ENCODE results near the gene EIF3D.
A peak's percentile ranks its signal among the peaks of the same experiment; 100 is the strongest.

The EIF3D gene

GRCh38 chr22:36505998-36506635 lies 22.8 kb downstream of the EIF3D start:
- no peak for DNase-seq

- DNase-seq, result no peak
Measured at GRCh38 chr22:36497910-36498665, 30.9 kb downstream of the EIF3D start.

- DNase-seq, result no peak
Measured at GRCh38 chr22:36493690-36494110, 35.3 kb downstream of the EIF3D start.

DNA sequence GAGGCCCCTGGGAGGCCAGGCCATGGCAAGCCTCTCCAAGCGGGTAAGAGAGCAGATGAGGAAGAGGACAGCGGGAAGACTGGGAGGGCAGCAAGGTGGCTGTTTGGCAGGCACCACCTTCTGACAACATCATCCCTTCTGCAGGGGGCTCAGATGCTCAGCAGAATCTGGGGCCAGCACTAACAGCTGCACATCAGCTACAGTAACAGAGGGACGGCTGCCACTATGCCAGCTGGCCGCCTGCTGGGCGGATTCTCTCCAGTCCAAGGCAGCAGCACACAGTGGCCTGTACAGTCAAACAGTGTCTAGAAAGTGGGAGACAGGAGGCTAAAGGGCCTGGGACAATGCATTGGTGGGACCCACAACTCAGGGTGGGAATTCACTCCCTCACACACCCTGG lies 36.9 kb downstream of the EIF3D start:
- no peak for DNase-seq

DNA sequence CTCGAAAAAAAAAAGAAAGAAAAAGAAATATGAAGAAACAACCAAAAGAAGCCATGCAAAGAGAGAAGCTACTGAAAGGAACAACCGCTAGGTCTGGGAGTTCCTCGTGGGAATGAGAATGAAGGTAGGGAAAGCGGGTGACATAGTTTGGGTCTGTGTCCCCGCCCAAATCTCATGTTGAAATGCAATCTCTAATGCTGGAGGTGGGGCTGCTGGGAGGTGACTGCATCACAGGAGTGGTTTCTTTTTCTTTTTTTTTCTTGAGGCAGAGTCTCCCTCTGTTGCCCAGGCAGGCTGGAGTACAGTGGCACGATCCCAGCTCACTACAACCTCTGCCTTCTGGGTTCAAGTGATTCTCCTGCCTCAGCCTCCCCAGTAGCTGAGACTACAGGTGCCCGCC lies 37.8 kb downstream of the EIF3D start:
- no peak for DNase-seq

DNA sequence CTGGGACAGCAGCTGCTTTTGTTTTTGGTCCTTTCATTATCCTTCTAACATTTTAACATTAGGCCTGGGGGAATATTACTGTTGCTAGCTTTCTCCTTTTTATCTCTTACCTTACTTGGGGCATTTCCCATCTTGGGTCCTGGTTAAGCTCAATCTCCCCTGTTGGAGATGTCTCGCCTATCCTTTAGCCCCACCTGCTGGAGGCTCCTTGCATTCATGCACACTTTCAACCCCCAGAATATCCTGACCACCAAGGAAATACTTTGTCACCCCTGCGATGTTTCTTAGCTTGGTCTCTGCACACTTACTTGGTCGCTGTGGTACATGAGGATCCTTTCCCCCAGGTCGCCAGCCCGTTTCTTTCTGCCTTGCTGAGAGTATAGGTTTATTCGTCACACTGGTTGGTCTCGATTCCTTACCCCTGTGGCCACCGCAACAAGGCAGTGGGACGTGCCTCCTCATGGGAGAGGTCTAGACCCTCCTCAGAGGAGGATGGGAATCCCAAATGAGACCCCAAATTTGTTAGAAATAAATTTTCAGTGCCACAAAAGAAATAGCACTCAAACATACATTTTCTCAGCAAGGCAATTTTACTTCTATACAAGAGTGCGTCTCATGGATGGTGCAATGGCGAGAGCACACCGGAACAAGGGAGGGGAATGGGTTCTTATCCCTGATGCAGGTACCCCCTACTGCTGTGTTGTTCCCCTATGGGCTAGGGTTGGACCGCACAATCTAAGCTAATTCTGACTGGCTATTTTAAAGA lies 42.2 kb downstream of the EIF3D start:
- peak; percentile 72 for DNase-seq

DNA sequence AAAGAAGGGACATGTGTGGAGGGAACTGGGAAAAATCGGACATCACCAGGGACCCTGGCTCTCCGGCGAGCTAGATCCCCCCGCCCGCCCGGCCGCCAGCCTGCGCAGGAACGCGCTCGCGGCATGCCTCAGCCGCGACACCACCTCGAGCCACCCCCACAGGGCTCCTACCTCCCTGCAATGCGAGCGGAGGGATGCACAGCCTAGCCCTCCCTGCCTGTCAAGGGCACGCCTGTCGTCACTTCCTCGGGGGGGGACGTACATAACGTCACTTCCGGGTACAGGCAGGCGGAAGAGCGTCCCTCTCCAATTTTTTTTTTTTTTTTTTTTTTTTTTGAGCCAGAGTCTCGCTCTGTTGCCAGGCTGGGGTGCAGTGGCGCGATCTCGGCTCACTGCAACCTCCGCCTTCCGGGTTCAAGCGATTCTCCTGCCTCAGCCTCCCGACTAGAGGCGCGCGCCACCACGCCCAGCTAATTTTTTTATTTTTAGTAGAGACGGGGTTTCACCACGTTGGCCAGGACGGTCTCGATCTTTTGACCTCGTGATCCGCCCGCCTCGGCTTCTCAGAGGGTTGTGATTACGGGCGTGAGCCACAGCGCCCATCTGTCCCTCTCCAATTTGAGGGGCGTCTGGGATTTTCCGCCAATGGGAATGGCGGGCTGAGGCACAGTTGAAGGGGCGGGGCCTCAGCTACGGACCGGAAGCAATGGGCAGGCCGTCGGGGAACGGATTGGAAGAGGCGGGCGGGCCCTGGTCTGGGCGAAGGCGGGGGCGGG lies 47.4 kb downstream of the EIF3D start, which contains the start of gene TXN2:
TXN2 (minus strand) TSS at position 248 of the 776 bp plus-strand sequence. CDS start 803 bp downstream, outside the sequence.
- peak; percentile 98 for DNase-seq

DNA sequence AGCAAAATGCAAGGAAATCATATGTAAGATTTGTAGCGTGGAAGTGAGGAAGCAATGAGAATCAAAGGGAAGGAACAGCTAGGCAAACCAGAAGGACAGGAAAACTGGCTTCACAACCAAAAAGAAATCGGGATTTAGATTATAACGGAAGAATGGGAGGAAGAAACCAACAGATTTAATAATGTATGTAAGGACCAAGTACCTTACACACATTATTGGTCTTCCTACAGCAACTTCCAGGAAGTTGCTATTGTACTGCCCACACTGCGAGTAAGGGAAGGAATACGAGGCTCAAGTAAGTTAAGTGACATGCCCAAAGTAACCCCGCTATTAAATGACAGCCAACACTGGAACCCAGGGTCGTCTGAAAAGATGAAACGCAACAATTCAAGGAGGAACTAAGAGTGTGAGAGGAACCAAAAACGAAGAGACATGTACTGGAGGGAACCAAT lies 48.0 kb downstream of the EIF3D start:
- DNase-seq, result no peak

GRCh38 chr22:36478966-36479365 lies 50.0 kb downstream of the EIF3D start:
- DNase-seq, result no peak

DNA sequence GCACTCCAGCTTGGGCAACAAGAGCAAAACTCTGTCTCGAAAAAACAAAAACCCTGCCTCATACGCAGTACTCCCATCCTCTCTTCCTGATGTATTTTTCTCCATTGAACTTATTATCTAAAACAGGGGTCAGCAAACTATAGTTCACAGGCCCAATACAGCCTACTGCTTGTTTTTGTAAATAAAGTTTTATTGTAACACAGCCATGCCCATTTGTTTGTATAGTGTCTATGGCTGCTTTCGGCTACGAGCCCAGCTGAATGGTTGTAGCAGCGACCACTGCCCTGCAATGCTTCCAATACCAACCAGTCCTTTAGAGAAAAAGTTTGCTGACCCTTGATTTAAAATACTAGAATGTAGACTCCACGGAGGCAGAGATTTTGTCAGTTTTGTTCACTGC lies 53.6 kb downstream of the EIF3D start:
- DNase-seq, result no peak

- DNase-seq, result no peak
Measured at GRCh38 chr22:36472689-36473088, 56.3 kb downstream of the EIF3D start.

DNA sequence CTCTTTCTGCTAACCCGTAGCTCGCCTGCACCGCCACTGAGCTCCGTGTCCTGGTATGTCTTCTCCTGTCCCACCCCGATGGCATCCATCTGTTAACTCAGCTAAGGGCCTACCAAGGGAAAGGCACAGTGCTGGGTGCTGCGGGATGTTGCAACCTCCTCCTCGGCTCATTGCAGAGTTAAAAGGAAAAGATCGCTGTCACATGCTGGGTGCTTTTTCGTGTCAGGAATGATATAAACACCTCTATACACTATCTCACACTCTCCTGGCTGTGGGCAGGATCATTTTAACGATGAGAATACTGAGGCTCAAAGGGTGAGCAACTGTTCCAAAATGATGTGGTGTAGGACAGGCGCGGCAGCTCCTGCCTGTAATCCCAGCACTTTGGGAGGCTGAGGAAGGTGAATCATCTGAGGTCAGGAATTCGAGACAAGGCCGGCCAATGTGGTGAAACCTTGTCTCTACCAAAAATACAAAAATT lies 57.6 kb downstream of the EIF3D start:
- DNase-seq, result no peak

GRCh38 chr22:36470994-36471331 lies 58.0 kb downstream of the EIF3D start:
- DNase-seq, result no peak

GRCh38 chr22:36470162-36470993 lies 58.6 kb downstream of the EIF3D start:
- peak; percentile 84 for DNase-seq

DNA sequence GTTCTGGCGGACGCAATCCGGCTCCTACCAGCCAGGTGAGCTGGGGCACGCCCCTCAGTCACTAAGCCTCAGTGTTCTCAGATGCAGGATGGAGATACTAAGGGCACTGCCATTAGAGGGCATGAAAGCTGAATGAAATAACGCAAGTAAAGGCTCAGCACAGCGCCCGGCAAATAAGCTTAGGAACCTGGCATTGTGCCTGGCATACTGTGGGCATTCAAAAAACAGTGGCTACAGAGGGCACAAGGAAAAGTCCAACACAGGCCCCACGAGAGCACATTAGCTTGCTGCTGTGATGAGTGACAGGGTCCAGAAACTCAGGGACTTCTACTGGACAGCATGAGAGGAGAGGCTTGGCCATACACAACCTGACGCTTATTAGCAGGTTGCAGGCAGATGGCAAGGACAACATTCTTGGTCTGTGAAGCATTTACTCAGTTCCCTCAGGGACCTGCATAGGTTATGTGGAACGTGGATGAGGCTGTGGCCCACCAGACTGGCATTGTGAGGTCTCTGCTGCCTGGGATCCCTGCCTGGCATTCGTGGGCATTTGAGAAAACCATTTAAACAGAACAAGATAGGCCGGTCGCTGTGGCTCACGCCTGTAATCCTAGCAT lies 59.8 kb downstream of the EIF3D start:
- no peak for DNase-seq

GRCh38 chr22:36467946-36468345 lies 61.0 kb downstream of the EIF3D start:
- DNase-seq, result peak; percentile 63

DNA sequence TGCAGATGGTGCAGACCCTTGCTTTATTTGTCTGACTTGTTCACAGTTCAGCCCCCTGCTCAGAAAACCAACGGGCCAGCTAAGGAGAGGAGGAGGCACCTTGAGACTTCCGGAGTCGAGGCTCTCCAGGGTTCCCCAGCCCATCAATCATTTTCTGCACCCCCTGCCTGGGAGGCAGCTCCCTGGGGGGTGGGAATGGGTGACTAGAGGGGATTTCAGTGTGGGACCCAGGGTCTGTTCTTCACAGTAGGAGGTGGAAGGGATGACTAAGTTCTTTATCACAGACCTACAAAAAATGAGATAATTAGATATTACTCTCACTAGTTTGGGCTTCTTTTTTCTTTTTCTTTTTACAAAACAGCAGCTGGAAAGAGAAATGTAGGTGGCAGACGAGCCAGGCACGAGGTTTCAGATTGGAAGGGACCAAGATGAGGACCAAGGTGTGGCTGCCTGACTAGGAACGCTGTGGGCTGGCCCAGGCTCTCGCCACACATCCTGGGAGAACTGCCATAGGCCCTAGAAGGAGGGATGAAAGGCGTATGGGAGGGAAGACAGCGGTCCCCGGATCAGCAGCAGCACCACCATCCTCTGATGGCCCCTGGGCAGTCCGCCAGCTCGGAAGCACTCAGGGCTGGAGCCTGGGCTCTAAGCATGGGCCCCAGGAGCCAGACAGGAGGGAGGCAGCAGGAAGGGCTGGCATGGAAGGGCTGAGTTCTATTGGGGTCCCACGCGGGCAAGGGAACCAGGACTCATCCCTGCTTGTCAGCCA lies 61.7 kb downstream of the EIF3D start:
- no peak for DNase-seq

DNA sequence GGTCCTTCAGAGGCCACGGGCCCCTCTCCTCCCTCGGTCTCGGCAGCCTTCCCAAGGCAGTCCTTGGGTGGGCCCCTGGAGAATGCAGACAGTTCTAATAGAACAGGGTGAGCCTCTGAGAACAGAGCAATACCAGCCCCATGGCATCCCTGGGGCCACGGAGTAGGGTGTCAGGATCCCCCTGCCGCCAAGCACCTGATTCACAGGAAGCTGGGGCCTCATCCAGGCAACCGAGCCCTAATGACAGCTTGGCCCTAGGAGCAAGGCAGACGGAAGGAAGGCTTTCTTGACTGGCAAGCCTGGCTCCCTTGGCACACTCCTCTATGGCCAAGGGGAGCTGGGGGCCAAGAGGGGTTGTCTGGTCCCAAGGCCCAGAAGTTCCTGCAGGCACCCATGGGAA lies 62.7 kb downstream of the EIF3D start:
- no peak for DNase-seq

DNA sequence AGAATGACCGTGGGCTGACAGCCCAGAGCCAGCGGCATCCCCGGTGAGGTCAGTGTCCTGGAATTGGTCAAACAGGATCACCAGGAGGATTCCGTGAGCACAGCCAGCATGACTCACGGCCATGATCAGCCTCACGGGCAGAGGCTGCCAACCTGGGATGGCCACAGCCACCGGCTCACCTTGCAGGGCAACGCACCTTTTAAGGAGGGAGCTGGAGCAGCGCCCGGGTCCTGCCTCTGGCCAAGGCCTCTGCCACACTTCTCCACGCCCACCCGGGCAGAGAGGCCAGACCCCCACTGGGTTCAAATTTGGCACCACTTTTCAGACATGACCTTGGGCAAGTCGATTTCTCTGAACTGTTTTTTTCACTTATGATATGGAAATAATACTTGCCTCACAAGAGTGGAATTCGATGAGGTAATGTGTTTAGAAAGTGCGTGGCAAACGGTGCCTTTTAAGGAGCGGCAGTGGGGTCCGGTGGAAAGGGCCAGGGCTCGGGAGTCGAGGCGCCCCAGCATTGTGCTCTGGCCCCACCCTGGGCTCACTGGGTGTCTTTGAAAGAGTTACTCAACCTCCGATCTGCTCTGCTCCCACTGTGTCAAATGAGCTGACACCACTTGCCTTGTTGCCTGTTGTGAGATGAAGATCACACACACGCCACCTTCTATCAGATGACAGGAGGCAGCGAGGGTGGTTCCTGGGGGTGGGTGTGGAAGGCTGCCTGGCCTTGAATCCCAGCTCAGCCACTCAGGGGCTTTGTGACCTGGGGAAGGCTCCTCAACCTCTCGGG lies 63.5 kb downstream of the EIF3D start:
- DNase-seq, result no peak

All from activated CD8-positive, alpha-beta memory T cell treated with anti-CD3 and anti-CD28 coated beads, Interleukin-2, amount 50 U/mL, for 48 hours (primary cell).